ENCODE data around the gene ABTB2. TPM values are rescaled to one million over a fixed set of nuclear protein-coding genes. Genes with fewer than 3 reads are reported as not detected.
A peak's percentile ranks its signal among the peaks of the same experiment; 100 is the strongest.
"Not testable (repeated sequence)": the region's sequence is repeated elsewhere in the genome, so short reads cannot be mapped to it uniquely, and the experiment has no call there.

Gene ABTB2
- total RNA-seq, 1 experiment from 2014 or later = 3.3 TPM

- in situ Hi-C loops (cut with HindIII; ENCODE audit: low pct_unique_long_range_greater_than_20kb, low sequenced_read_pairs) = no loop called here
- DNase-seq (ENCODE audit: low read depth, low spot score) = no peak
These were observed 173.9 kb downstream of the ABTB2 start for GRCh38 chr11:34183848-34184391.

- no peak for DNase-seq (ENCODE audit: low read depth, low spot score)
- in situ Hi-C loops (cut with HindIII; ENCODE audit: low pct_unique_long_range_greater_than_20kb, low sequenced_read_pairs) = no loop called here
These were observed 174.7 kb downstream of the ABTB2 start for GRCh38 chr11:34182921-34183685.

- in situ Hi-C loops (cut with HindIII; ENCODE audit: low pct_unique_long_range_greater_than_20kb, low sequenced_read_pairs) = no loop called here
- DNase-seq (ENCODE audit: low read depth, low spot score) = no peak
These were observed 175.4 kb downstream of the ABTB2 start for GRCh38 chr11:34182425-34182824.

GRCh38 chr11:34181856-34182405 lies 175.9 kb downstream of the ABTB2 start:
- in situ Hi-C loops (cut with HindIII; ENCODE audit: low pct_unique_long_range_greater_than_20kb, low sequenced_read_pairs) = no loop called here
- DNase-seq (ENCODE audit: low read depth, low spot score) = no peak

GRCh38 chr11:34181251-34181650 lies 176.6 kb downstream of the ABTB2 start:
- DNase-seq (ENCODE audit: low read depth, low spot score) = peak; percentile 38
- in situ Hi-C loops (cut with HindIII; ENCODE audit: low pct_unique_long_range_greater_than_20kb, low sequenced_read_pairs) = no loop called here

- in situ Hi-C loops (cut with HindIII; ENCODE audit: low pct_unique_long_range_greater_than_20kb, low sequenced_read_pairs) = not testable (repeated sequence)
These were observed 177.0 kb downstream of the ABTB2 start for GRCh38 chr11:34180814-34181165.

GRCh38 chr11:34180040-34180813 lies 177.6 kb downstream of the ABTB2 start:
- in situ Hi-C loops (cut with HindIII; ENCODE audit: low pct_unique_long_range_greater_than_20kb, low sequenced_read_pairs) = no loop called here
- DNase-seq (ENCODE audit: low read depth, low spot score) = no peak

More at GRCh38 chr11:34180814-34181165, 177.0 kb downstream of the ABTB2 start:
- not testable (repeated sequence) for DNase-seq (ENCODE audit: low read depth, low spot score)

GRCh38 chr11:34179026-34179675 lies 178.7 kb downstream of the ABTB2 start:
- in situ Hi-C loops (cut with HindIII; ENCODE audit: low pct_unique_long_range_greater_than_20kb, low sequenced_read_pairs) = no loop called here

GRCh38 chr11:34178209-34178821 lies 179.5 kb downstream of the ABTB2 start:
- in situ Hi-C loops (cut with HindIII; ENCODE audit: low pct_unique_long_range_greater_than_20kb, low sequenced_read_pairs) = no loop called here
- no peak for DNase-seq (ENCODE audit: low read depth, low spot score)

More at GRCh38 chr11:34179026-34179675, 178.7 kb downstream of the ABTB2 start:
- no peak for DNase-seq (ENCODE audit: low read depth, low spot score)

GRCh38 chr11:34176751-34177209 lies 181.0 kb downstream of the ABTB2 start:
- no peak for DNase-seq (ENCODE audit: low read depth, low spot score)
- in situ Hi-C loops (cut with HindIII; ENCODE audit: low pct_unique_long_range_greater_than_20kb, low sequenced_read_pairs) = no loop called here

GRCh38 chr11:34175284-34176019 lies 182.4 kb downstream of the ABTB2 start:
- in situ Hi-C loops (cut with HindIII; ENCODE audit: low pct_unique_long_range_greater_than_20kb, low sequenced_read_pairs) = no loop called here
- no peak for DNase-seq (ENCODE audit: low read depth, low spot score)

- peak; percentile 74 for DNase-seq (ENCODE audit: low read depth, low spot score)
- in situ Hi-C loops (cut with HindIII; ENCODE audit: low pct_unique_long_range_greater_than_20kb, low sequenced_read_pairs) = no loop called here
These were observed 183.3 kb downstream of the ABTB2 start for GRCh38 chr11:34174412-34175041.

GRCh38 chr11:34173050-34173449 lies 184.8 kb downstream of the ABTB2 start:
- no peak for DNase-seq (ENCODE audit: low read depth, low spot score)
- in situ Hi-C loops (cut with HindIII; ENCODE audit: low pct_unique_long_range_greater_than_20kb, low sequenced_read_pairs) = no loop called here

GRCh38 chr11:34169686-34170085 lies 188.1 kb downstream of the ABTB2 start:
- in situ Hi-C loops (cut with HindIII; ENCODE audit: low pct_unique_long_range_greater_than_20kb, low sequenced_read_pairs) = no loop called here
- no peak for DNase-seq (ENCODE audit: low read depth, low spot score)

GRCh38 chr11:34168642-34169420 lies 189.0 kb downstream of the ABTB2 start:
- DNase-seq (ENCODE audit: low read depth, low spot score) = no peak
- in situ Hi-C loops (cut with HindIII; ENCODE audit: low pct_unique_long_range_greater_than_20kb, low sequenced_read_pairs) = no loop called here

- in situ Hi-C loops (cut with HindIII; ENCODE audit: low pct_unique_long_range_greater_than_20kb, low sequenced_read_pairs) = no loop called here
- DNase-seq (ENCODE audit: low read depth, low spot score) = no peak
These were observed 189.8 kb downstream of the ABTB2 start for GRCh38 chr11:34167961-34168360.

Data from SK-MEL-5 (cell line).